HG02571 (cell line): Measurements from ENCODE around the gene TMEM132C.

ENCODE experiments used
- ATAC-seq: cut with Tn5 transposase; IDR thresholded peaks from one replicate; pipeline ENCODE4 v1.9.1; 2021; ENCODE audit warnings: mild to moderate bottlenecking, moderate library complexity; ENCODE audit not compliant: unreplicated experiment

The TMEM132C gene

DNA sequence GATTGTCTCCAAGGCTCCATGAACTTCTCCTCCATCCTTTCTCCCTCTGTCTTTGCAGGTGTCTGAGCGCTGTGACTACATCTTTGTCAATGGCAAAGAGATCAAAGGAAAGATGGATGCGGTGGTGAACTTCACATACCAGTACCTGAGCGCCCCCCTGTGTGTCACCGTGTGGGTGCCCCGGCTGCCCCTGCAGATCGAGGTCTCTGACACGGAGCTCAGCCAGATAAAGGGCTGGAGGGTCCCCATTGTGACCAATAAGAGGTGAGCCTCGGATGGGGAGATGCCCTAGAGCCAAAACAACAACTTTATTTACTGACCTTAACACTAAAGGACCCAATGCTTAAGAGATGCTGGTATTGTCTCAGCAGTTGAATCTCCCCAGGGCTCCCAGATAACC is 426.8 kb downstream of the TMEM132C start:
- ATAC-seq: no peak

DNA sequence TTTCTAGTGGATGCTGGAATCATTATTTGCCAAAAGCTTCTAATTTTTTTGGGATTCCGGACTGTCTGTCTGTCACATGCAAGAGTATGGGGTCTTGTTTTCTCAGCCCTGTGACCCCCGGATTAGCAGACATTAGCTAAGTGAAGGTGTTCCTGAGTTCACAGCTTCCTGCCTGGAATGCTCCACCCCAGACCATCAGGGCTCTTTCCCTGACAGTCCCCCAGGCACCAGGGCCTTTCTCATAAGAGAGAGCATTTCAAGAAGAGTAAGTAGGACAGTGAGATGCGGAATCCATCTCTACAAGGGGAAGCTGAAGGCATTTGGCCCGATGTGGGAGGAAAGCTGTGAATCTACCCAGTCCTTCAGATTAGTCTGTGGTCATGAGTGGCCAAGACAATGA is 427.5 kb downstream of the TMEM132C start:
- no peak for ATAC-seq

DNA sequence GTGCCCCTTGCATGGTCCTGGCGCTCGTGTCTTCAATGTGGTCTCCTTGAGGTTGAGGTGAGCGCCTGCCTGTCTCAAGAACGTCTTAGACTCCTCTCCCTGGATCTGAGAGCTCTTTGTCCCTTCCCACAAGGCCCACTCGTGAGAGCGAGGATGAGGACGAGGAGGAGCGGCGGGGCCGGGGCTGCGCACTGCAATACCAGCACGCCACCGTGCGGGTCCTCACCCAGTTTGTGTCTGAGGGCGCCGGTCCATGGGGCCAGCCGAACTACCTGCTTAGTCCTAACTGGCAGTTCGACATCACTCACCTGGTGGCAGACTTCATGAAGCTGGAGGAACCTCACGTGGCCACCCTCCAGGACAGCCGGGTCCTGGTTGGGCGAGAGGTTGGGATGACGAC is 428.7 kb downstream of the TMEM132C start:
- no peak for ATAC-seq

DNA sequence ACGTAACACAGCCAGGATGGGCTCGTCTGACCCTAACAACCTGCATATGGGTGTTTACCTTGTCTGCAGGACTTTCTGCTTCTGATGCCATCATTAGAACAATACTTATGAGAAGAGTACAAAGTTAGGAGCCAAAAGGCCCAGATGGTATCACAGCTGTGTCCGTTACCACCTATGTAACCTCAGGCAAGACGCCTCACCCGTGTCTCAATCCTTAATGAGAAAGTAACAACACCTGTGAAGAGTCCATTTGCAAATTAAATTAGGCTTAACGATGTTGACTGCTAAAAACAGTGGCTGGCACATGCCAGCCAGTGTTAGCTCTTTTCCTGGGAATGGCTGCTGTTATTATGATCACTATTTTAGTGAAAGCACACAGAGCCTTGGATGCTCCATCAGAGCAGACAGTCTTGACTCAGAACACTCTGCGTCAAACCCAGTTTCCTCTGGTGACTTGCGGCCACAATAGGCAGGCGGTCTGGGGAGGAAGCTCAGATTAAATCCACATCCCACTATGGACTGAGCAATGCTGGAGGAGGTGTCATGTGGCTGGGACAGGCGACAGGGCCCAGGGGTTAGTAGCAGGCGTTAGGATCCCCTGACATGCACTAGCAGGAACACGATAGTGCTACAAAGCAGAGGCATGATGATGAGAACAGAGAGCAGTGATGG is 431.5 kb downstream of the TMEM132C start:
- ATAC-seq: no peak

DNA sequence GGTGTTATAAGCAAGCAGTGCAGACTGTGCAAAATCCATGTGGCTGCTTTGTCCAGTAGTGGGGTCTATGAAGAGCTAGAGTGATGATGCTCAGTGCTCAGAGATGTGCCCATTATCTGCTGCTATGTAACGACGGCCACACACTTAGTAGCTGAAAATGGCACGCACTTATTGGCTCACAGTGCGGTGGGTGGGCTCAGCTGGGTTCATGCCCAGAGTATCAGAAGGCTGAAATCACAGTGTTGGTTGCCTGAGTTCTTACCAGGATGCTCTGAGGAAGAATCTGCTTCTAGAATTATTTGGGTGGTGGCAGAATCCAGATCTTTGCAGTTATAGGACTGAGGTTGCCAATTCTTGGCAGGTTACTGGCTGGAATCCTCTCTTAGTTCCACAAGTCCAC is 432.1 kb downstream of the TMEM132C start:
- no peak for ATAC-seq

DNA sequence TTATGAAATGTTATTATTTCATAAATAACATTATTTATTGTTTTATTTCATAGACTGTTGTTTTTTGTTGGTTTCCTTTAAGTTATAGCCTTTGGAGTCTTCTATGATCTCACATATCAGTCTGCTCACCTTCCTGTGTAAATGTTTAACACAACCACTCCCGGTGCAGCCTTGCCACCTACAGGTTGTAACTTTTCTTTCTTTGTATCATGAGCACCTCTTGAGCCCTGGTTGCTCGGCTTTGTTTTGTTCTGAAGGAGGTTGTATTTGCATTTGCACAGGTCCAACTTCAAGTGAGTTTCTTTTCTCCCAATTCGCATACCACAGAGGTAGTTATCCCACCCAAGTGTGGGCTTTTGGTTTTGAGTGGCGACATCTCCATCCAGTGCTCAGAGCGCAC is 435.4 kb downstream of the TMEM132C start:
- no peak for ATAC-seq

DNA sequence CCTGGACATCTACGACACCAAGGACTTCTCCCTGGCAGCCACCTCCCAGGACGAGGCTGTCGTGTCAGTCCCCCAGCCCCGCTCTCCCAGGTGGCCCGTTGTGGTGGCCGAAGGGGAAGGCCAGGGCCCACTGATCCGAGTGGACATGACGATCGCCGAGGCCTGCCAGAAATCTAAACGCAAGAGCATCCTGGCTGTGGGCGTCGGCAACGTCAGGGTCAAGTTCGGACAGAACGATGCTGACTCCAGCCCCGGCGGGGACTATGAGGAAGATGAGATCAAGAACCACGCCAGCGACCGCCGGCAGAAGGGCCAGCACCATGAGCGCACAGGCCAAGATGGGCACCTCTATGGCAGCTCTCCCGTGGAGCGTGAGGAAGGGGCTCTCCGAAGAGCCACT is 438.2 kb downstream of the TMEM132C start:
- no peak for ATAC-seq

DNA sequence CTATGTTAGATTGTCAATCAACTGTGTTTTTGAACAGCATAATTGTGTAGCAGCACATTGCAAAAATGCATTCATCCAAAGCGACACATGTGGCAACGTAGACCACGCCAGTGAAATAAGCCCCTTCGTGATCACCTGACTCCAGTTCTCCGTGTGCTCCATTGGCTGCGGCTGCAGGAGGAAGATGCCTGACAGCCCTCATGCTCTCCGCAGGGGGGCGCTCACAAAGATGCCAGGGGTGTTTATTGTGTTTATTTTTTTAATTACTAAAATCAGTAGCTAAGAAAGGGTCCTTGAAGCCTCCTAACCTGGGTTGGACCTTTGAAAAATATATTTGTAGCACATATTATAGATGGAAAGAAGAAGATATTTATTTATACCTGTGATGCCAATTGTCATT is 440.5 kb downstream of the TMEM132C start:
- no peak for ATAC-seq

DNA sequence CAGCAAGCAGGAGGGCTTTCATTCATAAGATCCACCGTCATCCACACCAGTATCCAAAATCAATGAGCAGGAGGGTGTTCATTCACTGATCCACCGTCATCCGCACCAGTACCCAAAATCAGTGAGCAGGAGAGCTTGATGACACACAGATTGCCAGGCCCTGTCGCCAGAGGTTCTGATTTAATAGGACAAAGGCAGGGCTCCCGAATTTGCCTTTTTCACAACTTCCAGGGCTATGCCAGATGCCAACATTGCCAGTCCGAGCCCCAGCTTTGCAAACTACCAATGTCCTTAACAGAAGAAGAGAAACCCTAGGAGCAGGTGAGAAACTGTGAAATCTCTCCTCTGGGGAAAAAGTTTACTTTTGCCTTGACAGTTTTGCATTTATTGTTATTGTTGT is 441.8 kb downstream of the TMEM132C start:
- ATAC-seq: no peak

DNA sequence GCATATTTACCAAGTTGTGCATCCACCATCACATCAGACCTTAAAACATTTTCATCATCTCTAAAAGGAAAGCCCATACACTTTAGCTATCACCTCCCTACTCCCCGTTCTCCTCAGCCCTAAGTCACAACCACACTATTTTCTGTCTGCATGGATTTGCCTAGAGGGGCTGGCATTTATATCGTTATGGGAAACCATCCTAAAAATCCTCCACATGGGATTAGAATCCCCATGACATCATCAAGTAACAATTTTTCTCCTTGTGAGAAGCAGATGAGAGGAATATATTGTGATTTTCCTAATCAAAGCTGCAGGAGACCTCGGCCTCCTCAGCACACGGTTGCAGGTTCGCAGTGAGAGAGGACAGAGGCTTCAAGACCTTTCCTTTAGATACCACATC is 442.7 kb downstream of the TMEM132C start:
- ATAC-seq: no peak

DNA sequence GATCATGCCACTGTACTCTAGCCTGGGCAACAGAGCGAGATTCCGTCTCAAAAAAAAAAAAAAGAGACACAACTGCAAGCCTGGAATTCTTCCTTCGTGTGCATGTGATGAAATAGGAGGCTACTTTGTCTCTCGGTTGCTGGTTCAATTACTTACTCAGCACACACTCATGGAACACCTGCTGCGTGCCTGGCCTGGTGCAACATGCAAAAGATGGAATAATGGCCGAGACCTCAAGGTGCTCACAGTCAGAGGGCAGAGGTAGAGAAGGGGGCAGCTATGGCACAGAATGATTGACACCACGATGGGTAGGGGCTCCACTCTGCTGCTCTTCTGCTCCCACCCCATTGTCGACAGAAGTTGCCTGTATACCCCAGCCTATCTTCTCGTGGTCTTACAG is 444.5 kb downstream of the TMEM132C start:
- ATAC-seq: no peak

DNA sequence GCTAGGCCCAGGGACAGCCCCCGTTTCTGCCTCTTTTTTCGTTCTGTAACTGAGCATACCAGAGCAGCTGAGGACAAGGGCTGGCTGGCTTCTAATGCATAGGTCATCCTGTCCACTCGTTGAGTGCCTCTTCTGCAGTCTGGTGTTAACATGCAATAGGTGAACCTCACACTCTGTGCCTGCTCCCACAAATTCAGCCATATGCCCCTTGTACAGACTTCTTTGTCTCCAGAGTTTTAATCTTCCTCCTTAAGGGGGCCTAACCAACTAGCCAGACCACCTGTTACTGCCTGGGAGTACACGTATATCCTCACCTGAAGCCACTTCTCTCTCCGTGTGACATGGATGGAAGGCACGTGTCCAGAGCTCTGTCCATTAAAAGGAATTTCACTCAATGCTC is 445.7 kb downstream of the TMEM132C start:
- ATAC-seq: no peak

DNA sequence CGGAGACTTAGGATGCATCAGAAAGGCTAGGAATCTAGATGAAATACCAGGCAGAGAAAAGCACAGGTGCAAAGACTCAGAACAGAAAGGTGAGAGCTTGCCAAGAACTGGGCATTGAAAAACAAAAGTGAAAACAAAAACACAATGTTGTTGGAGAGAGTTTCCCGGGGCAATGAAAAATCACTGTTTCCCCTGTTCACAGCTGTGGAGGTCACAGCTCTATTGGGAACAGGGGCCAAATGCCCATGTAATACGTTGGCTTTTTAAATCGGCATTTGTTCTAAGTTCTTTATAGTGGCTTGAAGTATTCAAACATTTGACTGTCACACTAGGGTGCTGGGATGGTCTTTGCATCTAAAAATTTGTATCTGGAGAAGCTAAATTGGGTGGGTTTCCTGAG is 448.5 kb downstream of the TMEM132C start:
- ATAC-seq: no peak

DNA sequence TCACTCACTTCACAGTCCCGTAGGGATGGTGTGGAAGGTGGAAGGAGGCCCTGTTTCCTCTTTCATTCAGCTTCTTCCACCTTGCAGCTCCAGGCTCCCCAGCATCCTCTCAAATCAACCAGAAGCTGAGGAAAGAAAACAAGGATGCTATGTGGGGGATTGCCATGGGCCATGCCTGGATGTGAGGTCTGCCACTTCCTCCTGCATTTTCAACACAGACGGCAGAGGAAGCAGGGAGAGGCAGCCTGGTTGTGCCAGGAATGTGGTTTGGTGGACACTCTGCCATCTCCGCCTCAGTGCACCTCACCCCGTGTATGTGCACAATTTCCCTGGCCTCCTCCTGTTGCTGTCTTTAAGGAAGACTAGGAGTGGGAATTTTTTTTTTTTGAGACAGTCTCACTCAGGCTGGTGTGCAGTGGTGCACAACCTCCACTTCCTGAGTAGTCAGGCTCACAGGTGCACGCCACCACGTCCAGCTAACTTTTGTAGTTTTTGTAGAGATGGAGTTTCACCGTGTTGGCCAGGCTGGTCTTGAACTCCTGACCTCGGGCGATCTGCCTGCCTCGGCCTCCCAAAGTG is 457.6 kb downstream of the TMEM132C start:
- no peak for ATAC-seq

DNA sequence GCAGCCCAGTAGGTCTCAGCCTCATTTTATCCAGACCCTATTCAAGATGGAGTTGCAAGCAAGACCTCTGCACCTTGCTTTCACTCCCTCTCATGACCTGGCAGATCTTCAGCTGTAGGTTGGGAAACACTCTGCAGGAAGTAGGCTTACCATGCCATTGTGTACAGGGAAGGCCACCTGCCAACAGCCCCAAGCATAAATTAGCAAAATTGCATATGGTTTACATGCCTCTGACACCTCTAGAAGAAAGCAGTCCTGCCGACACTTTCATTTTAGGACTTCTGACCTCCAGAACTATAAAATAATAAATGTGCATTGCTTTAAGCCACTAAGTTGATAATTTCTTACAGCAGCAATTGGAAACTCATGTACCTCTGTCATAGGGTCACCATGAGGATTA is 459.9 kb downstream of the TMEM132C start:
- no peak for ATAC-seq

DNA sequence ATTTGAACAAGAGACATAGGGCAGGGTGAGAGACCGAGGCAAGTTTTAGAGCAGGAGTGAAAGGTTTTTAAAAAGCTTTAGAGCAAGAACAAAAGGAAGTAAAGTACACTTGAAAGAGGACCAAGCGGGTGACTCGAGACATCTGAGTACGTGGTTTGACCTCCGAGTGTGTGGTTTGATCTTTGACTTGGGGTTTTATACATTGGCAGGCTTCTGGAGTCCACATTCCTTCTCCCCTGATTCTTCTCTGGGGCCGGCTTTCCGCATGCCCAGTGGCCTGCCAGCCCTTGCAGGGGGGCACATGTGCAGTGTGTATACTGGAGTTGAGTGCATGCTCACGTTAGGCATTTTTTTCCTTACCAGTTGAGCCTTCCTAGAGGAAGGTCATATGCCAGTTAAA is 460.5 kb downstream of the TMEM132C start:
- ATAC-seq: no peak

DNA sequence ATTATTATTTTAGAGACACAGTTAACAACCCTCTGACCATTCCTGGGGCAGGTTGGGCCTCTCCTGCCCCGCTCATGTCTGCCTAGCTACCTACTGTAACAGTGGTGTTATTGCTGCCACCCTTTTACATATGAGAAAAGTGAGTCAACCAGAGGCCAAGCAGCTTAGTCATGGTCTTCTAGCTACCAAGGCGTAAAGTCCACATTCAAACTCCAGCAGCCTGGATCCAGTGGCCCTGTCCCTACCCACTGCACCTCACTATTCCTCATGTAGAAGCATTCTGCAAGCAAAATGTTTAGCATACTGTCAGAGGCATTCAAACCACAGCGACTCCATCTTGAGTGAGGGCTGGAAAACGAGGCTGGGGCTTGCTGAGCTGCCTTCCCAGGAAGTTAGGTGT is 461.0 kb downstream of the TMEM132C start:
- no peak for ATAC-seq

DNA sequence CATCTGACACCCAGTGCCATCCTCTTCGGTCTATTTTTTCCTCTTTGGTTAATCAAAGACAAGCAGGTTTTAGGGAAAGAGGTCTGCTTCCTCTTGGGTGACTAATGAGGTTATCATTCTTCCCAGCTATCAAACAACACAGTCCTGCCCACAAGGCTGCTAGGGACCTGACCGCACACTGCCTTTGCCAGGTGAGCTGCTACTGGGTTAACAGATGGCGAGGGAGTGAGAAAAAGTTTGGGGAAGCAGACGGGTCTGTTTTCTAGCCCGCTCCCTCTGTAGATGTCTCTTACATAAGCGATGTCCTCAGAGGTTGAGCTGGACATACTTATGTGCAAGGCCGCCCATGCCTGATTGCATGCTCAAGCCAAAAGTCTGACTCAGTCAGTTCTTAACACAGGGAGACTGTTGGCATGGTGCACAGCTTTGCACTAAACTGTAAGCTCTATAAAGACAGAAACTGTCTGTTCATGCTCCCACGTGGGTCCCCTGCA is 462.7 kb downstream of the TMEM132C start:
- ATAC-seq: no peak

DNA sequence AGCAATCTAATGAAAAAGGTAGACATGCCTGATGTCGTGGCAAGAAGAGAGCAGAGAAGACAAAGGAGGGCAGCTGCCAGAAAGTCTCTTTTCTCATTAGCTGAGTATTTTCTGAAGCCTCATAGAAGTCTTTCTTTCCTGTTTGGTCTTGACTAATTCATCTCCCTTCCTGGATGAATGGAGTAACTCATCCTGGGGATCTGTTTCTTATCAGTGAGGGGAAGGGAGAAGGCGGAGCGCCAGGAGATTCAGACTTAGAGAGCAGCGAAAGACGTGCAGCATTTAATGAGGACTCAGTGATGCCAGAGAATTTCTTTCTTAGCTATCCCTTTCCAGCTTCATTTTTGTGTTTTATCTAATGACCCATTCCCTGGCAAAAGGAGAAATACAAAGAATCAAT is 467.4 kb downstream of the TMEM132C start:
- no peak for ATAC-seq

DNA sequence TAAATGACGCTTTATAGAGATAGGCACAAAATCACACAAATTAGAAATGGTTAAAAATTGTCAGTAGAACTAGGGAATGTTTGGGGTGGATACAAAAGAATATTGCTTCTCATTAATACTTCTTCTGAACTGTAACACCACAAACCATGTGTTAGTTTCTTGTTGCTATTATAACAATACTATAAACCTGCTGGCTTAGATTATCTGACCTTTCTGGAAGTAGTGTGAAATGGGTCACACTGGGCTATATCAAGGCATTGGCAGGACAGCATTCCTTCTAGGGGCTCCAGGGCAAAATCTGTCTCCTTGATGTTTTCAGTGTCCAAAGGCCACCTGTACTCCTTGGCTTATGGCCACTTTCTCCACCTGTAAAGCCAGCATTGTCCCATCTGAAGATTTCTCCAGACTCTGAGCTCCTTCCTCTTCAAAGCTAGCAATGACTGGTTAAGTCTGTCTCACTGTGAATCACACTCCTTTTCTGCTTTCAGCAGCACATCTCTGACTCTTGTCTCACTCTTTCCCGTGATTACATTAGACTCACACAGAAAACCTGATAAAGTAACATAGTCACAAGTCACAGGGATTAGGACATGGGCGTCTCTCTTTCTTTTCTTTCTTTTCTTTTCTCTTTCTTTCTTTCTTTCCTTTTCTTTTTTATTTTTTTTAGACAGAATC is 470.5 kb downstream of the TMEM132C start:
- no peak for ATAC-seq

DNA sequence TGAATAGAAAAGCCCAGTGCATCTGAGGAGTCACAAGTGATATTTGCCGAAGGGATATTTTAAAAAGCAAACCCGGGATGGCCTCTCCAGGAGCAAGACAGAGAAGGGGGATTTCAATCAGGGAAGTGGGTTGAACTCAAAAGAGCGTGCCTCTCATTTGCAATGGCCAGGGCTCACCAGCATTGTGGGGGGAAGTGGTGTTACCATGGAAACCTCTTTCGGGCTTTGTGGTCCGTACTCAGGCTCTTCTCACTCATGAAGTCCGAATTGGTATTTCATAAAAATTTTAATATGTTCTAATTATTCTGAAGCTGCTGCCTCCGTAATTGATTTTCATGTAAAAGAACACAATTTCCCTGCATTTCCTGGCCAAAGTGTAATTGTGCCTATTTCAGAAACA is 476.9 kb downstream of the TMEM132C start:
- no peak for ATAC-seq
